HEK293T (cell line): ENCODE measurements around the gene TRERF1.

Experiments used
- CTCF ChIA-PET: fragments of 350-600 bp; formaldehyde crosslinking; extraction: SDS; loops from one replicate; lab custom pipeline; 2021; ENCODE audit warnings: antibody characterized with exemption, inconsistent platforms; lab: Yijun Ruan, JAX
- POLR2A ChIA-PET: fragments of 350-600 bp; formaldehyde crosslinking; extraction: SDS; loops from one replicate; lab custom pipeline; 2020; ENCODE audit warnings: antibody characterized with exemption, inconsistent platforms; lab: Yijun Ruan, JAX
- DNase-seq: peaks from one replicate; pipeline ENCODE4 v3.0.0; 2012; ENCODE audit warnings: mixed read lengths; ENCODE audit errors: extremely low spot score
- ARNT ChIP-seq: fragments of 450-650 bp; IDR thresholded peaks from 2 replicates; pipeline ENCODE4 v1.6.1; 2017; ENCODE audit warnings: mild to moderate bottlenecking
- BHLHE40 ChIP-seq: fragments of 450-650 bp; IDR thresholded peaks from 2 replicates; pipeline ENCODE4 v1.6.1; 2016; ENCODE audit warnings: mild to moderate bottlenecking, moderate library complexity, borderline replicate concordance
- CTBP1 ChIP-seq: fragments of 450-650 bp; IDR thresholded peaks from 2 replicates; pipeline ENCODE4 v1.6.1; 2016; ENCODE audit warnings: borderline replicate concordance
- ELF4 ChIP-seq: fragments of 450-650 bp; IDR thresholded peaks from 2 replicates; pipeline ENCODE4 v1.6.1; 2017; ENCODE audit warnings: antibody characterized with exemption
- FOXA1 ChIP-seq: fragments of 450-650 bp; IDR thresholded peaks from 2 replicates; pipeline ENCODE4 v1.6.1; 2016; ENCODE audit warnings: mild to moderate bottlenecking
- FOXK2 ChIP-seq: fragments of 450-650 bp; IDR thresholded peaks from 2 replicates; pipeline ENCODE4 v1.6.1; 2016; ENCODE audit warnings: mild to moderate bottlenecking
- FOXM1 ChIP-seq: fragments of 450-650 bp; IDR thresholded peaks from 2 replicates; pipeline ENCODE4 v1.6.1; 2017; ENCODE audit warnings: mild to moderate bottlenecking, borderline replicate concordance
- HDGF ChIP-seq: fragments of 450-650 bp; IDR thresholded peaks from 2 replicates; pipeline ENCODE4 v1.6.1; 2017; ENCODE audit warnings: antibody characterized with exemption, borderline replicate concordance
- L3MBTL2 ChIP-seq: fragments of 450-650 bp; conservative IDR thresholded peaks from 2 replicates; pipeline ENCODE4 v1.6.1; 2016; ENCODE audit warnings: mild to moderate bottlenecking
- LEF1 ChIP-seq: fragments of 450-650 bp; IDR thresholded peaks from 2 replicates; pipeline ENCODE4 v1.6.1; 2017; ENCODE audit warnings: mild to moderate bottlenecking, borderline replicate concordance
- NFRKB ChIP-seq: fragments of 450-650 bp; IDR thresholded peaks from 2 replicates; pipeline ENCODE4 v1.6.1; 2016; ENCODE audit warnings: mild to moderate bottlenecking, moderate library complexity
- SP1 ChIP-seq: fragments of 450-650 bp; IDR thresholded peaks from 2 replicates; pipeline ENCODE4 v1.6.1; 2017
- SUZ12 ChIP-seq: fragments of 450-650 bp; IDR thresholded peaks from 2 replicates; pipeline ENCODE4 v1.6.1; 2016; ENCODE audit warnings: mild to moderate bottlenecking
- TARDBP ChIP-seq: fragments of 450-650 bp; IDR thresholded peaks from 2 replicates; pipeline ENCODE4 v1.6.1; 2016
- ZNF384 ChIP-seq: fragments of 450-650 bp; IDR thresholded peaks from 2 replicates; pipeline ENCODE4 v1.6.1; 2016
- TF ChIP-seq, protein P1 (sequence below): fragments of 450-650 bp; IDR thresholded peaks from 2 replicates; pipeline ENCODE4 v1.6.1; 2016

Gene TRERF1

DNA sequence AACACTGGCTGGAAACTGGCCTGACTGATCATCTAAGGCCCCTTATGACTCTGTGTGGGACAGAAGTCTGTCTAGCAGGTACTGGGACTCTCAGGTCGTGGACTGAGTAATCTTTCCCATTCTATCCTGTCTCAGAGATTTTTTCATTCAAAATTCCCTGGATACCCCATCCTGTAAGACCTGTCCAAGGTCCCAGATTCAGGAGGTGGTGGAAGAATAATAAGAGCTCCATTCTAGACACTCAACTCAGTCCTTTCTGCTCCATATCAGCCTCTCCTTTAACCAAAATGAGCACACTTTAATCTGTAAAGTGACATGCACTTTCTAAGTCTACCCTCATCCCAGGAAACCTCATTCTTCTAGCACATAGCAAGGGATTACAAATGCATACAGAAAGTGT, 151.5 kb downstream of the TRERF1 start:
- TF ChIP-seq FOXM1: no peak
- TF ChIP-seq CTBP1: no peak
- TF ChIP-seq L3MBTL2: no peak
- no peak for TF ChIP-seq LEF1
- no peak for TF ChIP-seq ELF4
- ChIA-PET CTCF (interaction anchor here (0.6 kb wide), 1 partner anchor 17 kb away, joined by 3 read pairs; no protein-coding TSS in a partner anchor), POLR2A (no interaction called here)
- no peak for DNase-seq

DNA sequence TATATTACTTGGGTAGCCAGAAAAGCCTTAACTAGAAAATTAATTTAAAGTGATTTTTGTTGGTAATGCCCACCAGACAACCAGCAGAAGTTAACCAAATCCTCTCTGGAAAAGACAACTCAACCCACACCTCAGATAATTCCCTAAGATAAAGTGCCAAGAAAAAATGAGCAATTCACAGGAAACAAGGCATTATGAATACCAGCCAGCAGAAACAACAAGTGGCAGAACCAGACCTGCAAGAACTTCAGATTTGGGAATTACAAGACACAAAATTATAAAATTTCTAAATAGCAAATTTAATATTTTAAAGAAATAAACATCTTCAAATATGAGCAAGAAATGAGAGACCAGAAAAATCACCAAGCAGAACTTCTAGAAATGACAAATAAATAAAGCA, 154.1 kb downstream of the TRERF1 start:
- POLR2A ChIA-PET: no interaction called here
- no peak for DNase-seq
- TF ChIP-seq LEF1: no peak
- TF ChIP-seq, protein P1, sequence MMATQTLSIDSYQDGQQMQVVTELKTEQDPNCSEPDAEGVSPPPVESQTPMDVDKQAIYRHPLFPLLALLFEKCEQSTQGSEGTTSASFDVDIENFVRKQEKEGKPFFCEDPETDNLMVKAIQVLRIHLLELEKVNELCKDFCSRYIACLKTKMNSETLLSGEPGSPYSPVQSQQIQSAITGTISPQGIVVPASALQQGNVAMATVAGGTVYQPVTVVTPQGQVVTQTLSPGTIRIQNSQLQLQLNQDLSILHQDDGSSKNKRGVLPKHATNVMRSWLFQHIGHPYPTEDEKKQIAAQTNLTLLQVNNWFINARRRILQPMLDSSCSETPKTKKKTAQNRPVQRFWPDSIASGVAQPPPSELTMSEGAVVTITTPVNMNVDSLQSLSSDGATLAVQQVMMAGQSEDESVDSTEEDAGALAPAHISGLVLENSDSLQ: no peak
- no peak for TF ChIP-seq L3MBTL2
- TF ChIP-seq SP1: no peak
- CTCF ChIA-PET: no interaction called here

DNA sequence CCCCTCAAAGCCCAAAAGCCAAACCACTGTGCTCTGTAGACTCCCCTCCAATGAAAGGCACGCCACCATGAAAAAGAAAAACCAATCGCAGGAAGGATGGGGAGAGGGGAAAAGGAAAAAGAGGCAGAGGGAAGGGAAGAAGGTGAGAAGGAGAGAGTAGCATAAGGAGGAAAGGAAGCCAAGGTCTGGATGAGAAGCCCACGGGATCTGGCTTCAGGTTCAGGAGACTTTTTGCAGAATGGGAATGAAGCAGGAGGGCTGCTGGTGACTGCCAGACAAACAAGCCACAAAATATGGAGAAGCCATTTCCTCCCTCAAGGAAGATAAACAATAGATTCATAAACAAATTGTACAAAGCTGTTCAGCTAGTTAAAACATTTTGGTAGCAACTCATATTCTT, 155.1 kb downstream of the TRERF1 start:
- TF ChIP-seq CTBP1 (no peak), ZNF384 (no peak), FOXM1 (no peak), FOXK2 (no peak), BHLHE40 (no peak), SP1 (no peak), NFRKB (no peak), TARDBP (no peak)
- TF ChIP-seq, protein P1: no peak
- no peak for DNase-seq
- CTCF ChIA-PET: interaction anchor here (0.5 kb wide), 1 partner anchor 1903 kb away, joined by 3 read pairs; no protein-coding TSS in a partner anchor
- POLR2A ChIA-PET: no interaction called here

DNA sequence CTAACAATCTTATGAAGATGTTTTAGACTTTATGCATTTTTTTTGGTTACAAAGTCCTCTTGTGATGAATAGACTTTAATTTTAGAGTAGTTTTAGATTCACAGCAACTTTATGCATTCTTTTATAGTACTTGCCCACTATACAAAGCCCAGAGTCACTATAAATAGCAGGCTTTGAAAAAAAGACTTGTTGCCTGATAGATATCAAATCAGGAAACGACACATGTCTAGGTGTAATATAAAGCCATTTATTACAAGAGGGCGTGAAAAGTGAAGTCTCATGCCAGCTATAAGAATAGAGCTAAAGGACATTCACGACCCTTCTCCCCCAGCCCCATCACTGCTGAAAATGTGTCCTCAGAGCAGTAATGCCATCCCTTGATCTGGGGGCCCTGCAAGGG, 156.0 kb downstream of the TRERF1 start:
- TF ChIP-seq ELF4 (no peak), FOXK2 (no peak), BHLHE40 (no peak), CTBP1 (no peak), FOXM1 (no peak), ZNF384 (no peak), ARNT (no peak), NFRKB (no peak), HDGF (no peak), LEF1 (no peak), SP1 (no peak), FOXA1 (no peak), SUZ12 (no peak), L3MBTL2 (no peak), TARDBP (no peak)
- TF ChIP-seq, protein P1: no peak
- ChIA-PET CTCF (no interaction called here), POLR2A (no interaction called here)
- no peak for DNase-seq

DNA sequence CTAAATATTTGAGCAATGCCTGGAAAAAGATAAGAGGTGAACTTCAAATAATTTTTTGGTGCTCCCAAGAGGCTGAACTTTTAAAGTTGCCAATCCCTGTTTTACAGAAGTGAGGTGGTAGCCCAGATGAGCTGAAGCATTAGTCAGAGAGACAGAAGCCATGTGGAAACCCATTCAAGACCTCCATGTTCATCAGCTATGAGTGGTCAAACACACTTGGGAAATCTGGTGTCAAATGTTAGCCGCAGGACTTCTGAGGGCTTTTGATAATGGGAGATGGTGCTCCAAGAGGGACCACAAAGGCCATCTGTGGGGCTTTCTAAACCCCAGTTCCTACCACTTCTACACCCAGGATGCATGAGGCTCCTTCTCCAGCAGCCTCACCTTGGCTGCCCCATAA, 156.5 kb downstream of the TRERF1 start:
- POLR2A ChIA-PET: no interaction called here
- CTCF ChIA-PET: interaction anchor here (0.5 kb wide), 1 partner anchor 508 kb away, joined by 3 read pairs; the partner anchor contains the start of gene TOMM6
- TF ChIP-seq, protein P1: no peak
- no peak for TF ChIP-seq SP1
- TF ChIP-seq ELF4: no peak
- no peak for TF ChIP-seq NFRKB
- no peak for TF ChIP-seq FOXA1
- no peak for TF ChIP-seq ZNF384
- TF ChIP-seq HDGF: no peak
- no peak for TF ChIP-seq ARNT
- no peak for TF ChIP-seq FOXM1
- TF ChIP-seq BHLHE40: no peak
- no peak for TF ChIP-seq CTBP1
- TF ChIP-seq LEF1: no peak
- TF ChIP-seq SUZ12: no peak
- no peak for TF ChIP-seq FOXK2
- no peak for TF ChIP-seq TARDBP
- TF ChIP-seq L3MBTL2: no peak
- no peak for DNase-seq

DNA sequence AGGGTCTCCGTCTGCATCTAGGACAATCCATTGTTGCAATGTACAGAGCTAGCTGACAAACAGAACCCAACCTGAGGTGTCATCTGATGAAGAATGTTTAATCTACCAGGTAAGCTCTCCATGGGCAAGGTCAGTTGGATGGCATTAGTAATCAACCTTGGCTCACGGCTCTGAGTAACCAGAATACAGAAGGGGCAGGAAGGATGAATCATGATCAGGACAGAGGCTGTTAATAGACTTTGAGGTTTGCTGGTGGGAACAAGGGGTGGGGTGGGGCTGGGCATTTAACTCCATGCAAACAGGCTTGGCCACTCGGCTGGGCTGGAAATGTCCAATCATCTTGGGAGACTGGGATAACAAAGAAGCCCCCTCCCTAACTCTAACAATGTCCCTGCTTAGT, 157.0 kb downstream of the TRERF1 start:
- ChIA-PET CTCF (interaction anchor here (0.5 kb wide), 1 partner anchor 507 kb away, joined by 3 read pairs; the partner anchor contains the start of gene TOMM6), POLR2A (no interaction called here)
- no peak for DNase-seq
- TF ChIP-seq NFRKB (no peak), HDGF (no peak)
